CD8-positive, alpha-beta memory T cell (primary cell): Measurements from ENCODE around the gene DCP2. TPM values are rescaled to one million over a fixed set of nuclear protein-coding genes. Genes with fewer than 3 reads are reported as not detected.
A peak's percentile ranks its signal among the peaks of the same experiment; 100 is the strongest.

Experiments
- CTCF ChIA-PET: fragments of 350-600 bp; sonication (Branson Sonifier 250); formaldehyde crosslinking; loops from one replicate; lab custom pipeline; 2021; ENCODE audit warnings: antibody characterized with exemption; lab: Charles Lee
- POLR2A ChIA-PET: fragments of 350-600 bp; sonication (Branson Sonifier 250); formaldehyde crosslinking; loops from one replicate; lab custom pipeline; 2021; ENCODE audit warnings: antibody characterized with exemption; lab: Charles Lee
- DNase-seq, 5 donors: peaks; one replicate each; pipeline versions ENCODE4 v3.0.0 to v3.0.0-alpha.2; 2020 to 2022; ENCODE audit warnings: mixed read lengths in 1 of 5
- H3K27ac ChIP-seq: one replicate; pipeline ENCODE4 v1.7.0; 2013; ENCODE audit warnings: low read depth, mild to moderate bottlenecking, low read length, moderate library complexity
- H3K27me3 ChIP-seq: 2 replicates; pipeline ENCODE4 v1.7.0; 2013; ENCODE audit warnings: low read length, mild to moderate bottlenecking; ENCODE audit not compliant: insufficient read depth, poor library complexity, severe bottlenecking
- H3K36me3 ChIP-seq: 2 replicates; pipeline ENCODE4 v1.7.0; 2013; ENCODE audit warnings: mild to moderate bottlenecking, low read length, moderate library complexity; ENCODE audit not compliant: insufficient read depth
- H3K4me1 ChIP-seq: 2 replicates; pipeline ENCODE4 v1.7.0; 2013; ENCODE audit warnings: mild to moderate bottlenecking, low read length, moderate library complexity; ENCODE audit not compliant: insufficient read depth
- H3K4me3 ChIP-seq: 2 replicates; pipeline ENCODE4 v1.7.0; 2013; ENCODE audit warnings: mild to moderate bottlenecking, low read length
- H3K9me3 ChIP-seq: 2 replicates; pipeline ENCODE4 v1.7.0; 2013; ENCODE audit warnings: mild to moderate bottlenecking, low read length
- H3K27ac Mint-ChIP-seq, 8 donors: one replicate each; pipeline ENCODE4 v1.8.0; 2020 to 2021; ENCODE audit warnings: mixed read lengths in 8 of 8, mild to moderate bottlenecking in 6 of 8, inconsistent platforms in 3 of 8, moderate library complexity in 3 of 8
- H3K27me3 Mint-ChIP-seq, 2 donors: one replicate each; pipeline ENCODE4 v1.8.0; 2020 to 2021; ENCODE audit warnings: mixed read lengths in 2 of 2, mild to moderate bottlenecking in 1 of 2, moderate library complexity in 1 of 2
- H3K36me3 Mint-ChIP-seq, 3 donors: one replicate each; pipeline ENCODE4 v1.8.0; 2020 to 2021; ENCODE audit warnings: mixed read lengths in 3 of 3, inconsistent platforms in 1 of 3, mild to moderate bottlenecking in 1 of 3
- H3K4me1 Mint-ChIP-seq, 3 donors: one replicate each; pipeline ENCODE4 v1.8.0; 2020 to 2021; ENCODE audit warnings: mixed read lengths in 3 of 3, inconsistent platforms in 1 of 3, mild to moderate bottlenecking in 1 of 3
- H3K4me3 Mint-ChIP-seq, 7 donors: one replicate each; pipeline ENCODE4 v1.8.0; 2020 to 2021; ENCODE audit warnings: mixed read lengths in 7 of 7, mild to moderate bottlenecking in 6 of 7, moderate library complexity in 4 of 7, inconsistent platforms in 2 of 7
- H3K9me3 Mint-ChIP-seq, 5 donors: one replicate each; pipeline ENCODE4 v1.8.0; 2020 to 2022; ENCODE audit warnings: mixed read lengths in 5 of 5, mild to moderate bottlenecking in 3 of 5, moderate library complexity in 2 of 5, inconsistent platforms in 1 of 5
- polyA plus RNA-seq: library from polyadenylated mRNA; unstranded; fragments of 300-500 nt; fragmentation: Illumina TruSeq; gene quantifications from one replicate; pipeline ENCODE4 v1.2.3, GENCODE V29; 2021
- total RNA-seq, 2 experiments: library from RNA; stranded (reverse); gene quantifications; one replicate each; pipeline ENCODE4 v1.2.3, GENCODE V29; 2021

Gene DCP2
- total and polyA plus RNA-seq, 3 experiments from 2014 or later = 54.5 to 61.5 (median 59.5) TPM

DNA sequence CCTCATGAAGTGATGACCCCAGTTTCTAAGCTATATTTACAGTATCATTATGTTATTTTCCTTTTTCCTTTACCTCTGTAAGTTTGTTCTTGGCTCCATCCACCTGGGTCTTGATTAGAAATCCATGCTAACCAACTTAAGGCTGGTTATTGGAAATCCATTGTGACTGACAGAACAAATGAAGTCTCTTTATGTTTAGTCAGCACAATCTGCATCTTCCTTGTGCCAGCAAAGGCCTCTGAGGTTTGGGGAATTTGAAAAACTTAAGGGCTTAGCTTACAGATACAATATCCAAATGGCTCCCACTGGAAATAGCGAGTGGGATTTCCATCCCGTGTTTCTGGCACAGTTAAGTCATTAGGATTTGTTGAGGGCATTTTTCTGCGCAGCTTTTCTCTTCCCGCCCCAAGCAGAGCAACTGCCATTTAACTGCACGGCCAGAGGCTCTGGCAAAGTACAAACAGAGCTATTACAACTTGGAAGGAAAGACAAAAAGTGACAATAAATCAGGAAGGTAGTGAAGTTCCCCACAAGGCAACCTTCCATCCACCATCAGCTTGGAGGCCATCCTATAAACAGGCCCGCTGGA lies 64.2 kb downstream of the DCP2 start:
- Mint-ChIP-seq H3K4me3 (no peak overlapping the region), H3K27ac (peak overlapping the region in 1 of 8 donors; percentile 22), H3K4me1 (peaks cover 0 to 2% (median 0%) of the 10 kb centered on the region in 3 donors), H3K36me3 (peaks cover 0 to 8% (median 1%) of the 10 kb centered on the region in 3 donors), H3K27me3 (peaks cover 0 to 1% of the 10 kb centered on the region in 2 donors), H3K9me3 (no peaks in the 10 kb centered on the region)
- H3K27me3 ChIP-seq = no peaks in the 10 kb centered on the region
- no peaks in the 10 kb centered on the region for H3K9me3 ChIP-seq
- H3K36me3 ChIP-seq = no peaks in the 10 kb centered on the region
- CTCF ChIA-PET = interaction anchor here (1.5 kb wide), 1 partner anchor 44 kb away, joined by 3 read pairs; no protein-coding TSS in a partner anchor
- DNase-seq = no peak
- H3K4me3 ChIP-seq = no peak overlapping the region
- no peak overlapping the region for H3K27ac ChIP-seq
- no peaks in the 10 kb centered on the region for H3K4me1 ChIP-seq
- POLR2A ChIA-PET = no interaction called here

DNA sequence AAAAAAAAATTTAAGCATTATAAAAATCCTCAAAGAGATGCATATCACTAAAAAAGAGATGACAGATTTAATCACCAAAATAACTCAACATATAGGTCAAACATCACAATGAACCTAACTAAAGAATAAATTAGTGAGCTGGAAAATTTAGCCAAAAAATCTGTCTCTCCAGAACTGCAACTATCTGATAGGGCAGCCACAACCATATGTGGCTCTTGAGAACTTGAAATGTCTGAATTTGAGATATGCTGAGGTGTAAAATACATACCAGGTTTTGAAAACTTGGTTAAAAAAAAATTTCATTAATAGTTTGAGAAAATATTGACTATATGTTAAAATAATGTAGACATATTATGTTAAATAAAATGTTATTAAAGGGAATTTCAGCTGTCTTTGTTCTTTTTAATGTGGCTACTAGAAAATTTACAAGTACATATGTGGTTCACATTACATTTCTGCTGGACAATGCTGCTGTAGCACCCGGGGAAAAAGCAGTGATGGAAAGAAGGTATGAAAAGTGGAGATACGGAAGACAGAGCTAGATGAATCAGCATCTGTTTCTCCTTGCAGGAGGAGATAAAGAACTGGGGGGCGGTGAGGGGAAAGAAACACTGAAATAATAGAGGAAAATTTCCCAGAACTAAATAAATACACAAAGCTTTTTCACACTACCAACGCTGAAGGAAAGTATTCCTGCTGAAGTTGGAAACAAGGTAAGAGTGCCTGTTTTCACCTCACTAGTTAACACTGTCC lies 66.1 kb downstream of the DCP2 start:
- no peaks in the 10 kb centered on the region for H3K27me3 ChIP-seq
- ChIA-PET CTCF (interaction anchor here (0.7 kb wide), 1 partner anchor 16 kb away, joined by 3 read pairs; no protein-coding TSS in a partner anchor), POLR2A (no interaction called here)
- no peaks in the 10 kb centered on the region for H3K36me3 ChIP-seq
- H3K27ac Mint-ChIP-seq = peak overlapping the region in 2 of 8 donors; percentile 6 to 44
- H3K4me3 ChIP-seq = no peak overlapping the region
- no peaks in the 10 kb centered on the region for H3K9me3 Mint-ChIP-seq
- no peak overlapping the region for H3K4me3 Mint-ChIP-seq
- DNase-seq = no peak
- H3K27me3 Mint-ChIP-seq = peaks cover 0 to 1% of the 10 kb centered on the region in 2 donors
- H3K27ac ChIP-seq = peak overlapping the region; percentile 65
- no peaks in the 10 kb centered on the region for H3K4me1 ChIP-seq
- H3K36me3 Mint-ChIP-seq = peaks cover 0 to 8% (median 1%) of the 10 kb centered on the region in 3 donors
- H3K4me1 Mint-ChIP-seq = peaks cover 0 to 2% (median 0%) of the 10 kb centered on the region in 3 donors
- H3K9me3 ChIP-seq = no peaks in the 10 kb centered on the region

DNA sequence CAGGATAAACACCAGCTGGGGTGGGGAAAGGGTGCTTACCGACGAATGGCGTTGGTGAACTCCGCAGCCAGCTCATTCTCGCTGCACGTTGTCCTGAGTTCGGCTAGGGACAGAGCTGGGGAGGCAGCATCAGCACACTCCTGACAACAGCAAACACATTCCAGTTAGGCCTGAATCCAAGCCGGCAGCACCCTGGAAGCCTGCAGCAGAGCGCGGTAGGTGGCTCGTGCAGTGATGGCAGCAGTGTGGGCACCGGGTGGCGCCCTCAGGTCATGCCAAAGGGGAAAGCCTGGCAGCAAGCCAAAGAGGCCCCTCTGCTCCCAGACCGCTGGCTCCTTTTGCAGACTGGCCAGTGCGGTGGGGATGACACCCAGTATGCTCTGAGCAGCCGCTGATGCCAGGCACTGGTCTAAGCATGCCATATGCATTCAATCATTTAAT lies 66.9 kb downstream of the DCP2 start:
- Mint-ChIP-seq H3K4me3 (no peak overlapping the region), H3K9me3 (no peaks in the 10 kb centered on the region), H3K27ac (no peak overlapping the region), H3K36me3 (peaks cover 0 to 4% (median 3%) of the 10 kb centered on the region in 3 donors), H3K4me1 (peaks cover 0 to 2% (median 0%) of the 10 kb centered on the region in 3 donors), H3K27me3 (no peaks in the 10 kb centered on the region)
- Histone ChIP-seq H3K27me3 (no peaks in the 10 kb centered on the region), H3K9me3 (no peaks in the 10 kb centered on the region), H3K4me1 (no peaks in the 10 kb centered on the region), H3K4me3 (no peak overlapping the region), H3K36me3 (no peaks in the 10 kb centered on the region), H3K27ac (peak overlapping the region; percentile 65)
- ChIA-PET POLR2A (no interaction called here), CTCF (no interaction called here)
- DNase-seq = no peak

DNA sequence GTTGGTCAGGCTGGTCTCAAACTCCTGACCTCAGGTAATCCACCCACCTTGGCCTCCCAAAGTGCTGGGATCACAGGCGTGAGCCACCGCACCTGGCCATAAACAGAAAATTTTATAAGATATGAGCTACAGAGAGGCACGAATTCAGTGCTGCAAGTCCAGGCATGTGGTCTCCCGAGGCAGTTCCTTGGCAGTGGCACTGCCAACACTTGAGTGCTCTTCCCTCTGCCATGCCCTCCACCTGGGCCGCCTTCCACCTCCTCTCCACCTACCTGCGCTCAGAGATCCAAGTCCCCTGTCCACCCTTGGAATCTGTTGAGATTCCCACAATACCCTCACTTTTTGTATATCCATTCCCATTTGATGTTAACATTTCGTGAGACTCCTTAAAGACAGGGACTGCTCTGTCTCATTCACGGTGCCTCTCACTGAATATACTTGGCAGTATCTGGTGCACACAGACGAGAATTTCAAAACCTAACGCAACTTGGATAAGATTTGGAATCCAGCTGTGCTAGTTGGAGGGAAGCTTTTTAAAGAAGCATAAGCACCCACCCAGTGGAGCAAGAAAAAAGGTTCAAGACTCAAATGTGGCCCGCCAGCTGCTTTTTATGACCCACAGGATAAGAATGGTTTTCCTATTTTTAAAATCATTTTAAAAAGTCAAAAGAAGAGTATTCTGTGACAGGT lies 68.3 kb downstream of the DCP2 start:
- H3K4me1 Mint-ChIP-seq = peaks cover 0 to 2% (median 0%) of the 10 kb centered on the region in 3 donors
- no peaks in the 10 kb centered on the region for H3K36me3 ChIP-seq
- H3K4me3 Mint-ChIP-seq = no peak overlapping the region
- H3K9me3 Mint-ChIP-seq = no peaks in the 10 kb centered on the region
- POLR2A ChIA-PET = no interaction called here
- no peaks in the 10 kb centered on the region for H3K9me3 ChIP-seq
- DNase-seq = no peak
- H3K27ac ChIP-seq = no peak overlapping the region
- H3K27me3 ChIP-seq = no peaks in the 10 kb centered on the region
- peaks cover 0 to 6% (median 3%) of the 10 kb centered on the region in 3 donors for H3K36me3 Mint-ChIP-seq
- H3K27me3 Mint-ChIP-seq = no peaks in the 10 kb centered on the region
- no peak overlapping the region for H3K27ac Mint-ChIP-seq
- CTCF ChIA-PET = no interaction called here
- no peaks in the 10 kb centered on the region for H3K4me1 ChIP-seq
- no peak overlapping the region for H3K4me3 ChIP-seq

DNA sequence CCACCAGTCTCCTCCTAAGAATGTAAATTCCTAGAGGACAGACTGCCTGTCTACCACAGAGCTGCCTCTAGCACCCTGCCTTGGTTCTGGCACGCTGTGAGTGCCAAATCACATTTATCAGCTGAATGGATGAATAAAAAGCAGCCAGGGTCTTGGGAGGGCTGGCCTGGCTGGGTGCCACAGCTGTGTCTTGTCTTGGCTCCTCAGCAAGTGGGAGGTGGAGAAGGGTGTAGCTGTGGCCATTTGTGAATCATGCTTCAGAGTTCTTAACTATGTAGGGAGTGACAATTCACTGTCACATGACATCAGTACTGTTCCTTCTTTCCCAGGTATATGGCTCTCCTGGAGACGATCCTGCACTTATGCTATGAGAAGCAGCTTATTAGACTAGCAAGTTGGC lies 70.6 kb downstream of the DCP2 start:
- Mint-ChIP-seq H3K4me1 (peaks cover 0 to 4% (median 3%) of the 10 kb centered on the region in 3 donors), H3K27ac (peak overlapping the region in 2 of 8 donors; percentile 35 to 52), H3K36me3 (peaks cover 0 to 8% (median 4%) of the 10 kb centered on the region in 3 donors), H3K9me3 (no peaks in the 10 kb centered on the region), H3K4me3 (no peak overlapping the region), H3K27me3 (no peaks in the 10 kb centered on the region)
- Histone ChIP-seq H3K9me3 (no peaks in the 10 kb centered on the region), H3K4me1 (no peaks in the 10 kb centered on the region), H3K27ac (no peak overlapping the region), H3K4me3 (no peak overlapping the region), H3K36me3 (no peaks in the 10 kb centered on the region), H3K27me3 (no peaks in the 10 kb centered on the region)
- CTCF ChIA-PET = no interaction called here
- no peak for DNase-seq
- POLR2A ChIA-PET = no interaction called here

DNA sequence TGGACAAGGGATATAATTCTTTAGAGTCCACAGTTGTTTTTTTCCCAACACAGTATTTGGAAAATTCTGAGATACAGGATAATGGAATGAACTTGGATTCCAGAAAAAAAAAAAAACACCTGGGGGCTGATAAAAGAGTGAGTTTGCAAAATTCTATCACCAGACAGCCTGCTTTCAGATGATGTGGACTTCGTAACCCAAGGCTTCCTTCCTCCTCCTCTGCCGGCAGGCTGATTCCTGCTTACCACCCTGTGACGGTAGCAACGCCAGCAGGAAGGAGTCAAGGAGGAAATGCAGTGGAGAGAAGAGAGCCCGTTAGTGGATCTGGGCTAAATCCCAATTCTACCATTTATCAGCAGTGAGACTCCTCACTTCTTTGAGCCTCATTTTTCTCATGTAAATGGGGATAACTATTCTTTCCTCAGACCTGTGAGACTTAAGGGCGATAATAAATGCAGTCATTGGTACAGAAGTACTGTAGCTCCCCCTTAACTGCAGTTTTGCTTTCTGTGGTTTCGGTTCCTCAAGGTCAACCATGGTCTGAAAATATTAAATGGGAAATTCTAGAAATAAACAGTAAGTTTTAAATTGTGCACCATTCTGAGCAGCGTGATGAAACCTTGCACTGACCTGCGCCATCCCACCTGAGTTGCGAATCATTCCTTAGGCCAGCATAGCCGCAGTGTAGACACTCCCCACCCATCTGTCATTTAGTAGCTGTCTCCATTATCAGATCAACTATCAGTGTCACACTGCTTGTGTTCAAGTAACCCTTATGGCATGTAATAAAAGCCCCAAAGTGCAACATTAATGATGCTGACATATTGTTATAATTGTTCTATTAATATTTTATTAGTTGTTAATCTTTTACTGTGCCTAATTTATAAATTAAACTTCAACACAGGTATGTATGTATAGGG lies 71.4 kb downstream of the DCP2 start:
- Mint-ChIP-seq H3K4me3 (no peak overlapping the region), H3K36me3 (peaks cover 0 to 8% (median 4%) of the 10 kb centered on the region in 3 donors), H3K9me3 (no peaks in the 10 kb centered on the region), H3K4me1 (peaks cover 0 to 5% (median 4%) of the 10 kb centered on the region in 3 donors), H3K27me3 (peaks cover 0 to 2% of the 10 kb centered on the region in 2 donors), H3K27ac (peak overlapping the region in 3 of 8 donors; percentile 4 to 44 (median 26))
- ChIA-PET CTCF (no interaction called here), POLR2A (no interaction called here)
- Histone ChIP-seq H3K27ac (no peak overlapping the region), H3K4me3 (no peak overlapping the region), H3K9me3 (no peaks in the 10 kb centered on the region), H3K4me1 (no peaks in the 10 kb centered on the region), H3K36me3 (no peaks in the 10 kb centered on the region), H3K27me3 (no peaks in the 10 kb centered on the region)
- DNase-seq = no peak

DNA sequence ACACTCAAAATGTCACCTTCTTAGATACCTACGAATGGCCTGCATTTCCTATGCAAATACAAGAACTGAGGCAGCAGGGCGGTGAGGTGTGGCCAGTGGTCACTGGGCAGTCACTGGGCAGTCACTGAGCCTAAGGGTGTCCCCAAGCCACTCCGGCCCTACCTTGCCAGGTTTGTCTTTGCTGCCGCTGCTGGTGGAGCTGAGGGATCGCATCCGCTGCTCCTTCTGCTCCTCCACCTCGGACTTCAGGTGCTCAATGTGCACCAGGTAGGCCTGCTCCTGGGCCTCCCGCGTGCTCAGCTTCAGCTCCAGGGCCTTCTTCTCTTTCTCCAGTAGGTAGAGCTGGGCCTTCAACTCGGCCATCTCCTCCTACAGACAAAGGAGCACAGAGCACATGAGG lies 72.3 kb downstream of the DCP2 start:
- Mint-ChIP-seq H3K36me3 (peaks cover 0 to 8% (median 4%) of the 10 kb centered on the region in 3 donors), H3K27ac (peak overlapping the region in 1 of 8 donors; percentile 81), H3K4me3 (no peak overlapping the region), H3K9me3 (no peaks in the 10 kb centered on the region), H3K27me3 (peaks cover 0 to 2% of the 10 kb centered on the region in 2 donors), H3K4me1 (peaks cover 0 to 5% (median 4%) of the 10 kb centered on the region in 3 donors)
- Histone ChIP-seq H3K36me3 (no peaks in the 10 kb centered on the region), H3K9me3 (no peaks in the 10 kb centered on the region), H3K27me3 (no peaks in the 10 kb centered on the region), H3K4me1 (no peaks in the 10 kb centered on the region), H3K4me3 (no peak overlapping the region), H3K27ac (no peak overlapping the region)
- POLR2A ChIA-PET = no interaction called here
- CTCF ChIA-PET = interaction anchor here (1.3 kb wide), 1 partner anchor 281 kb away, joined by 3 read pairs; no protein-coding TSS in a partner anchor
- no peak for DNase-seq
